IMR-90 (cell line): Measurements from ENCODE around the gene UNC13B. TPM values are rescaled to one million over a fixed set of nuclear protein-coding genes. Genes with fewer than 3 reads are reported as not detected.

Experiments used
- ATAC-seq: fragments of 200-7000 bp; cut with Tn5 transposase; 2 replicates; pipeline ENCODE4 v1.9.1; 2020; ENCODE audit warnings: low read depth, mild to moderate bottlenecking, moderate library complexity
- BruUV-seq: library from RNA; stranded (reverse); fragments of 400-500 nt; replicated peaks from 2 replicates; lab custom pipeline; 2021; lab: Mats Ljungman, UMichigan
- CTCF ChIA-PET: fragments of 300-600 bp; formaldehyde crosslinking; extraction: SDS; loops from one replicate; lab custom pipeline; 2021; ENCODE audit warnings: antibody characterized with exemption; lab: Yijun Ruan, JAX
- POLR2A ChIA-PET: fragments of 300-600 bp; sonication (Branson Sonifier 250); formaldehyde crosslinking; loops from one replicate; lab custom pipeline; 2022; ENCODE audit warnings: antibody characterized with exemption; ENCODE audit not compliant: unreplicated experiment; lab: Charles Lee
- DNase-seq: peaks from one replicate; pipeline ENCODE4 v3.0.0; 2013
- H2AFZ ChIP-seq: replicated peaks from 2 replicates; pipeline ENCODE3; 2013; ENCODE audit warnings: low read length, mild to moderate bottlenecking; ENCODE audit not compliant: poor library complexity
- H2AK5ac ChIP-seq: 2 replicates; pipeline ENCODE4 v1.6.1; 2013; ENCODE audit warnings: low read depth, low read length, inconsistent platforms
- H2AK9ac ChIP-seq: replicated peaks from 2 replicates; pipeline ENCODE3; 2013; ENCODE audit warnings: mild to moderate bottlenecking, low read depth, low read length, moderate library complexity; ENCODE audit not compliant: poor library complexity
- H2BK120ac ChIP-seq: 2 replicates; pipeline ENCODE4 v1.6.1; 2013; ENCODE audit warnings: low read depth, low read length, inconsistent platforms
- H2BK15ac ChIP-seq: 3 replicates; pipeline ENCODE4 v1.6.1; 2013; ENCODE audit warnings: low read depth, low read length, inconsistent platforms
- H2BK20ac ChIP-seq: 2 replicates; pipeline ENCODE4 v1.6.1; 2013; ENCODE audit warnings: low read depth, mild to moderate bottlenecking, inconsistent platforms, low read length, moderate library complexity
- H2BK5ac ChIP-seq: 2 replicates; pipeline ENCODE4 v1.6.1; 2013; ENCODE audit warnings: mild to moderate bottlenecking, low read depth, low read length, inconsistent platforms; ENCODE audit not compliant: poor library complexity, severe bottlenecking
- H3K14ac ChIP-seq: replicated peaks from 2 replicates; pipeline ENCODE4 v1.6.1; 2013; ENCODE audit warnings: low read depth, low read length, inconsistent platforms
- H3K18ac ChIP-seq: 2 replicates; pipeline ENCODE4 v1.6.1; 2013; ENCODE audit warnings: low read depth, low read length, control low read depth
- H3K23ac ChIP-seq: 2 replicates; pipeline ENCODE4 v1.6.1; 2013; ENCODE audit warnings: low read depth, low read length, inconsistent platforms
- H3K27ac ChIP-seq: 2 replicates; pipeline ENCODE4 v1.5.1; 2013; ENCODE audit warnings: mild to moderate bottlenecking, control low read depth, low read length; ENCODE audit not compliant: insufficient read depth
- H3K27me3 ChIP-seq: 2 replicates; pipeline ENCODE4 v1.6.1; 2013; ENCODE audit warnings: low read length; ENCODE audit not compliant: control insufficient read depth, insufficient read depth
- H3K36me3 ChIP-seq: 2 replicates; pipeline ENCODE4 v1.6.1; 2013; ENCODE audit warnings: low read length, mixed read lengths; ENCODE audit not compliant: control insufficient read depth, insufficient read depth
- H3K4ac ChIP-seq: 2 replicates; pipeline ENCODE4 v1.6.1; 2013; ENCODE audit warnings: low read depth, low read length, inconsistent platforms
- H3K4me1 ChIP-seq: 2 replicates; pipeline ENCODE4 v1.6.1; 2013; ENCODE audit warnings: low read length, mixed read lengths; ENCODE audit not compliant: control insufficient read depth, insufficient read depth
- H3K4me2 ChIP-seq: 2 replicates; pipeline ENCODE4 v1.6.1; 2013; ENCODE audit warnings: low read depth, mild to moderate bottlenecking, control low read depth, low read length, moderate library complexity
- H3K4me3 ChIP-seq: 2 replicates; pipeline ENCODE4 v1.5.1; 2013; ENCODE audit warnings: low read depth, mild to moderate bottlenecking, control low read depth, low read length, moderate library complexity; ENCODE audit not compliant: insufficient read depth
- H3K56ac ChIP-seq: 2 replicates; pipeline ENCODE4 v1.6.1; 2013; ENCODE audit warnings: low read length, inconsistent platforms; ENCODE audit not compliant: insufficient read depth; ENCODE audit errors: extremely low read depth
- H3K79me1 ChIP-seq, 2 experiments: 2 replicates each; pipeline ENCODE4 v1.6.1; 2013; ENCODE audit warnings: low read length in 2 of 2, inconsistent platforms in 1 of 2, low read depth in 1 of 2
- H3K9ac ChIP-seq: 2 replicates; pipeline ENCODE4 v1.6.1; 2013; ENCODE audit warnings: low read depth, low read length, control low read depth
- H3K9me1 ChIP-seq: 2 replicates; pipeline ENCODE4 v1.6.1; 2013; ENCODE audit warnings: low read length, inconsistent platforms; ENCODE audit not compliant: insufficient read depth
- H3K9me3 ChIP-seq: 2 replicates; pipeline ENCODE4 v1.6.1; 2013; ENCODE audit warnings: low read length; ENCODE audit not compliant: control insufficient read depth, insufficient read depth
- H4K20me1 ChIP-seq: 2 replicates; pipeline ENCODE4 v1.6.1; 2013; ENCODE audit warnings: low read length, inconsistent platforms; ENCODE audit not compliant: insufficient read depth
- H4K5ac ChIP-seq: 2 replicates; pipeline ENCODE4 v1.6.1; 2013; ENCODE audit warnings: mild to moderate bottlenecking, low read depth, low read length, control low read depth
- H4K8ac ChIP-seq, 2 experiments: 2 replicates each; pipeline ENCODE4 v1.6.1; 2013; ENCODE audit warnings: low read depth in 2 of 2, low read length in 2 of 2, control low read depth in 1 of 2, inconsistent platforms in 1 of 2
- H4K91ac ChIP-seq: 2 replicates; pipeline ENCODE4 v1.6.1; 2013; ENCODE audit warnings: low read depth, low read length, inconsistent platforms; ENCODE audit not compliant: insufficient read depth
- BHLHE40 ChIP-seq: fragments of 150-350 bp; IDR thresholded peaks from 2 replicates; pipeline ENCODE4 v1.6.1; 2016; ENCODE audit warnings: mild to moderate bottlenecking, low read depth, low read length
- CEBPB ChIP-seq: IDR thresholded peaks from 2 replicates; pipeline ENCODE4 v1.6.1; 2012; ENCODE audit warnings: low read depth, low read length, improper control_type of control experiment
- CHD1 ChIP-seq: IDR thresholded peaks from 2 replicates; pipeline ENCODE4 v1.6.1; 2012; ENCODE audit warnings: low read depth, low read length, improper control_type of control experiment
- FOS ChIP-seq: fragments of 150-350 bp; IDR thresholded peaks from 2 replicates; pipeline ENCODE4 v1.6.1; 2016; ENCODE audit warnings: low read depth, low read length
- MAZ ChIP-seq: IDR thresholded peaks from 2 replicates; pipeline ENCODE4 v1.6.1; 2012; ENCODE audit warnings: low read depth, mild to moderate bottlenecking, low read length, improper control_type of control experiment, moderate library complexity, borderline replicate concordance
- MXI1 ChIP-seq: IDR thresholded peaks from 2 replicates; pipeline ENCODE4 v1.6.1; 2012; ENCODE audit warnings: low read depth, mild to moderate bottlenecking, low read length, moderate library complexity, borderline replicate concordance
- NFE2L2 ChIP-seq: fragments of 150-350 bp; IDR thresholded peaks from 2 replicates; pipeline ENCODE4 v1.6.1; 2016; ENCODE audit warnings: low read depth, mild to moderate bottlenecking, low read length
- POLR2A ChIP-seq: IDR thresholded peaks from 2 replicates; pipeline ENCODE4 v1.6.1; 2012; ENCODE audit warnings: mild to moderate bottlenecking, low read depth, low read length
- RCOR1 ChIP-seq: IDR thresholded peaks from 2 replicates; pipeline ENCODE4 v1.6.1; 2012; ENCODE audit warnings: mild to moderate bottlenecking, low read length, improper control_type of control experiment; ENCODE audit not compliant: insufficient replicate concordance
- RFX5 ChIP-seq: IDR thresholded peaks from 2 replicates; pipeline ENCODE4 v1.8.0; 2012; ENCODE audit warnings: low read depth, mild to moderate bottlenecking, low read length, moderate library complexity
- SMC3 ChIP-seq: fragments of 150-350 bp; IDR thresholded peaks from 2 replicates; pipeline ENCODE4 v1.6.1; 2016; ENCODE audit warnings: low read depth, mild to moderate bottlenecking, antibody characterized with exemption, low read length, moderate library complexity
- WGBS, 2 experiments: methylation state at CpG; one replicate each; pipeline versions ENCODE4 v1.1.5 to v1.1.7; 2013; ENCODE audit warnings: missing lambda C conversion rate in 2 of 2; ENCODE audit not compliant: insufficient read length in 1 of 2; ENCODE audit errors: extremely low coverage in 2 of 2; 5-methylcytosine and 5-hydroxymethylcytosine counted together
- dilution Hi-C: fragments of 300-500 bp; cut with HindIII; formaldehyde crosslinking; loops from one replicate; pipeline ENCODE4 v1.14.3; 2018; ENCODE audit warnings: low sequenced_read_pairs; ENCODE audit not compliant: unreplicated experiment
- in situ Hi-C: fragments of 300-500 bp; cut with MboI; formaldehyde crosslinking; loops from 3 replicates; pipeline ENCODE4 v1.14.3; 2019; ENCODE audit warnings: low sequenced_read_pairs, inconsistent platforms, mixed read lengths
- intact Hi-C: fragments of 100-400 bp; cut with micrococcal nuclease; formaldehyde crosslinking; loops from 2 replicates; pipeline ENCODE4 v1.10.0; 2022
- polyA plus RNA-seq, 3 experiments: library from polyadenylated mRNA; depleted of rRNA; stranded (reverse); fragments of >200 nt; gene quantifications; 2 replicates each; pipeline ENCODE4 v1.2.3, GENCODE V29; 2012; ENCODE audit warnings: low replicate concordance in 1 of 3
- total RNA-seq: library from RNA; depleted of rRNA; stranded (reverse); fragments of >200 nt; gene quantifications from 2 replicates; pipeline ENCODE4 v1.2.3, GENCODE V29; 2012
- TF ChIP-seq, protein P1 (sequence below): conservative IDR thresholded peaks from 2 replicates; pipeline ENCODE4 v1.5.1; 2012; ENCODE audit warnings: mild to moderate bottlenecking, low read depth, low read length, improper control_type of control experiment
- TF ChIP-seq, protein P2 (sequence below): fragments of 150-350 bp; IDR thresholded peaks from 2 replicates; pipeline ENCODE4 v1.6.1; 2017; ENCODE audit warnings: mild to moderate bottlenecking, antibody characterized with exemption, low read length, low read depth
- TF ChIP-seq, protein P3 (sequence below): fragments of 150-350 bp; IDR thresholded peaks from 2 replicates; pipeline ENCODE4 v1.6.1; 2016; ENCODE audit warnings: low read depth, mild to moderate bottlenecking, low read length, moderate library complexity, borderline replicate concordance

The UNC13B gene
- total and polyA plus RNA-seq, 2 of the 4 experiments (the other 2 are of a cell fraction), result 7.5 to 14.3 TPM

DNA sequence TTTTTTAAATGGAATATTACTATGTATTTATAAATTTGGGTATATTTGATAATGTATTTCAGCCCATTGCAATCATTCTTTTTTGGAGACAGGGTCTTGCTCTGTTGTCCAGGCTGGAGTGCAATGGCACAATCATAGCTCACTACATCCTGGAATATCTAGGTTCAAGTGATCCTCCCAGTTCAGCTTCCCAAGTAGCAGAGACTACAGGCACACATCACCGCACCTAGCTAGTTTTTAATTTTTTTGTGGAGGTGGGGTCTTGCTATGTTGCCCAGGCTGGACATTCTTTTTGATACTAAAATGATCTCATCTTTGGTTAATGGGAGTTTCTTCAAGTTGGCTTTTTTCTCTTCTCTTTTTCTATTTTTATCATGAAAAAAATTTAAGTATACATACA is 91.3 kb downstream of the UNC13B start:
- CTCF ChIA-PET, result no interaction called here
- Histone ChIP-seq H3K4me3 (no peak overlapping the region), H2AFZ (no peak overlapping the region), H2AK9ac (no peak overlapping the region), H2BK15ac (no peak overlapping the region), H2AK5ac (no peak overlapping the region), H3K4me1 (no peaks in the 10 kb centered on the region), H3K56ac (no peak overlapping the region), H3K23ac (no peak overlapping the region), H4K8ac (no peak overlapping the region), H3K9me3 (no peaks in the 10 kb centered on the region), H3K79me1 (no peaks in the 10 kb centered on the region), H2BK20ac (no peak overlapping the region), H3K18ac (no peak overlapping the region), H3K36me3 (no peaks in the 10 kb centered on the region), H3K9me1 (no peaks in the 10 kb centered on the region), H3K9ac (no peak overlapping the region), H4K5ac (no peak overlapping the region), H3K27ac (no peak overlapping the region), H3K27me3 (no peaks in the 10 kb centered on the region), H2BK5ac (no peak overlapping the region), H3K4me2 (no peak overlapping the region), H4K91ac (no peak overlapping the region), H4K20me1 (no peaks in the 10 kb centered on the region), H2BK120ac (no peak overlapping the region), H3K4ac (no peak overlapping the region), H3K14ac (no peak overlapping the region)
- whole genome bisulfite sequencing, 2 experiments, result no CpG with 5 or more reads among the region's 1 CpG
- intact Hi-C loops (no loop called here), dilution Hi-C loops (no loop called here), in situ Hi-C loops (no loop called here)
- TF ChIP-seq, protein P1, sequence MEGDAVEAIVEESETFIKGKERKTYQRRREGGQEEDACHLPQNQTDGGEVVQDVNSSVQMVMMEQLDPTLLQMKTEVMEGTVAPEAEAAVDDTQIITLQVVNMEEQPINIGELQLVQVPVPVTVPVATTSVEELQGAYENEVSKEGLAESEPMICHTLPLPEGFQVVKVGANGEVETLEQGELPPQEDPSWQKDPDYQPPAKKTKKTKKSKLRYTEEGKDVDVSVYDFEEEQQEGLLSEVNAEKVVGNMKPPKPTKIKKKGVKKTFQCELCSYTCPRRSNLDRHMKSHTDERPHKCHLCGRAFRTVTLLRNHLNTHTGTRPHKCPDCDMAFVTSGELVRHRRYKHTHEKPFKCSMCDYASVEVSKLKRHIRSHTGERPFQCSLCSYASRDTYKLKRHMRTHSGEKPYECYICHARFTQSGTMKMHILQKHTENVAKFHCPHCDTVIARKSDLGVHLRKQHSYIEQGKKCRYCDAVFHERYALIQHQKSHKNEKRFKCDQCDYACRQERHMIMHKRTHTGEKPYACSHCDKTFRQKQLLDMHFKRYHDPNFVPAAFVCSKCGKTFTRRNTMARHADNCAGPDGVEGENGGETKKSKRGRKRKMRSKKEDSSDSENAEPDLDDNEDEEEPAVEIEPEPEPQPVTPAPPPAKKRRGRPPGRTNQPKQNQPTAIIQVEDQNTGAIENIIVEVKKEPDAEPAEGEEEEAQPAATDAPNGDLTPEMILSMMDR, result no peak
- TF ChIP-seq RFX5 (no peak), RCOR1 (no peak), CHD1 (no peak), MAZ (no peak), BHLHE40 (no peak), SMC3 (no peak), NFE2L2 (no peak), MXI1 (no peak), POLR2A (no peak), CEBPB (no peak), FOS (no peak)
- TF ChIP-seq, protein P2, sequence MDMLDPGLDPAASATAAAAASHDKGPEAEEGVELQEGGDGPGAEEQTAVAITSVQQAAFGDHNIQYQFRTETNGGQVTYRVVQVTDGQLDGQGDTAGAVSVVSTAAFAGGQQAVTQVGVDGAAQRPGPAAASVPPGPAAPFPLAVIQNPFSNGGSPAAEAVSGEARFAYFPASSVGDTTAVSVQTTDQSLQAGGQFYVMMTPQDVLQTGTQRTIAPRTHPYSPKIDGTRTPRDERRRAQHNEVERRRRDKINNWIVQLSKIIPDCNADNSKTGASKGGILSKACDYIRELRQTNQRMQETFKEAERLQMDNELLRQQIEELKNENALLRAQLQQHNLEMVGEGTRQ, result no peak
- TF ChIP-seq, protein P3, sequence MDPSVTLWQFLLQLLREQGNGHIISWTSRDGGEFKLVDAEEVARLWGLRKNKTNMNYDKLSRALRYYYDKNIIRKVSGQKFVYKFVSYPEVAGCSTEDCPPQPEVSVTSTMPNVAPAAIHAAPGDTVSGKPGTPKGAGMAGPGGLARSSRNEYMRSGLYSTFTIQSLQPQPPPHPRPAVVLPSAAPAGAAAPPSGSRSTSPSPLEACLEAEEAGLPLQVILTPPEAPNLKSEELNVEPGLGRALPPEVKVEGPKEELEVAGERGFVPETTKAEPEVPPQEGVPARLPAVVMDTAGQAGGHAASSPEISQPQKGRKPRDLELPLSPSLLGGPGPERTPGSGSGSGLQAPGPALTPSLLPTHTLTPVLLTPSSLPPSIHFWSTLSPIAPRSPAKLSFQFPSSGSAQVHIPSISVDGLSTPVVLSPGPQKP, result no peak
- POLR2A ChIA-PET, result no interaction called here
- ATAC-seq, result no peak
- BruUV-seq, result no TSS peak
- no peak for DNase-seq
